A549 treated with Hydrocortisone at 1 μM for 4 hours (cell line): ENCODE measurements around the gene PNMA6F. TPM values are rescaled to one million over a fixed set of nuclear protein-coding genes. Genes with fewer than 3 reads are reported as not detected.

ENCODE experiments used
- total RNA-seq: library from RNA; stranded (reverse); fragments of 200-300 nt; extraction: Qiagen RNA extraction; gene quantifications from 5 replicates; pipeline ENCODE4 v1.2.3, GENCODE V29; 2022

PNMA6F gene
- total RNA-seq, result 0.02 TPM in 1 of 5 replicates, not detected in the others

DNA sequence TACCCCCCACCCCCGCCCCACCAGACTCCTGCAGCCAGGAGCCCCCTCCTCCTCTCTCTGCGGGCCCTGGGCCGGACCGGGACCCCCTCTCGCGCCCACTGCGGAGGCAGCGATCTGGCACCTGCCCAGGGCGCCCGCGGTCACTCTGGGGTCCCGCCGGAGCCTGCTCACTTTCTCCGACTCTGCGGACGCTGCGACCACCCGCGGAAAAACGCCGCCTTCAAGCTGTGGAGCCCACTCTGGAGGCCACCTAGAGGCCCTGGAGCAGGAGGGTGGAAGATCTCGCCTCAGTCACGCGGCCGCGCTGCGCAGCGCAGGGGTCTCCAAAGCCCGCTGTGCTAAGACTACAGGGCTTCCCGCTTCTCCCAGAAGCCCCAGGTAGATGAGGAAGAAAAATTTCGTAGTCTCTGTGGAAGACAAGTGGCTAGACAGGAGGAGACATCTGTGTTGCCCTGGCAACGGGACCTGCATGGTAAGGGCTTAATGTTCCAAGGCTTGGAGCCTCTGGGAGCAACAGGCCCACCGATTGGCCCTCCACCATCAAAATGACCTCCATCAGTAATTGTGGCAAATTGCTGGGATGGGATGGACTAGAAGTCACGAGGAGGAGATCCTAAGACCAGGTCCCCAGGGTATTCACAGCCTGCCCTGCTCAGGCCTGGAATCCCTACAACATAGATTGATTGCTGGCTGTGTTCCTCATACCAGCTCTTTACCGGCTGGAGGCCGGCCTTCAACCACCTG, at the start of gene PNMA6F:
TSS of gene PNMA6F (minus strand) at position 387 of the 744 bp plus-strand sequence. CDS start 1,093 bp downstream, outside the sequence.

DNA sequence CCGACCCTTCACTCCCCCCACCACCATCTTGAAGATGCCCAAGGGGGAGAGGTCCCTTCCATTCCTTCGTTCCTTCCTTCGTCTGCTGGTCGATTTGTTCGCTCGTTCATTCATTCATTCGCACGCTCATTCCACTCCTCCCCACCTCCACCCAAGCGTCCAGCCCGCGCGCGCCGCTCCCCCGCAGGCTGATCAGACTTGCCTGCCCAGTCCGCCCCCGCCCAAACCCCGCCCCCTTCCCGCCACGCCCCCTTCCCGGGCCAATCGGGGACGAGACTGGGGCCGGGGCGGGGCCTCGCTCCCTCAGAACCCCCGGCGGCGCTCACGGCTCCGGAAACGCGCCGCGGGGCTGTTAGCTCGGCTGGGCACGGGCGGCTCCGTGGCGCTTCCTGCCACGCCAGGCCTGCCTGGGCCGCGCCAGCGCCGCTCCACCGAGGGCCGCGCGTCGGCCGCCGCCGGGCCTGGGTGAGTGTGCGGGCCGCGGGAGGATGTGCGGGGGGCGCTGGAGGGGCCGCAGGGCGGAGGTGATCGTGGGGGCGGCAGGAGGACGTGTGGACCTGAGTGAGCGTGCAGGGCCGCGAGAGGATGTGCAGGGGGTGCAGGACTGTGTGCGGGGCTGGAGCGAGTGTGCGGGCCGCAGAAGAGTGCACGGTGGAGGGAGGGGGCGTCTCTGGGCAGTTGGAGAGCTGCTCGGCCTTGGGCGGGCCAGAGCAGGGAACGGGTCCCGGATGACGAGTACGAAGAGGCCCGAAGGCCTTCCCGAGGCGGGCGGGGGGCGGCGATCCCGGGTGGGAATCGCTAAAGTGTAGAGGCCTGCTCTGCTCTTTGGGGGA, 12.5 kb upstream of the PNMA6F start, which contains the start of gene ZNF275:
TSS of gene ZNF275 (plus strand) at position 333 of the 833 bp plus-strand sequence. CDS start 2,527 bp downstream, outside the sequence.

Other genes with a start within 250 kb of the PNMA6F start
- gene PNMA6A, start 249.3 kb downstream of the PNMA6F start, total RNA-seq, result 3.9 to 5.1 TPM (median 4.4 TPM) in 5 replicates
- 0.05 to 0.09 TPM (median 0.06 TPM) in 4 of 5 replicates, not detected in the other for gene MAGEA1, start 142.5 kb downstream of the PNMA6F start, total RNA-seq
- gene ZNF275, start 12.4 kb upstream of the PNMA6F start, total RNA-seq, result 4.6 to 6.6 TPM (median 5.8 TPM) in 5 replicates
- 0.03 TPM in 1 of 5 replicates, not detected in the others for gene PNMA6E, start 79.6 kb upstream of the PNMA6F start, total RNA-seq
- gene ZFP92, start 89.7 kb upstream of the PNMA6F start, total RNA-seq, result 0.52 to 0.62 TPM (median 0.56 TPM) in 5 replicates
- gene TREX2, start 124.3 kb upstream of the PNMA6F start, total RNA-seq, result 1.2 to 1.8 TPM (median 1.5 TPM) in 5 replicates
- gene HAUS7, start 148.8 kb upstream of the PNMA6F start, total RNA-seq, result 51.1 to 62.7 TPM (median 55.5 TPM) in 5 replicates
- gene BGN, start 173.2 kb upstream of the PNMA6F start, total RNA-seq, result not detected in 5 replicates
- 0.05 to 0.31 TPM (median 0.12 TPM) in 5 replicates for gene ATP2B3, start 195.9 kb upstream of the PNMA6F start, total RNA-seq